NK-92 (cell line): ENCODE results near the gene HBG2.
"Not testable (repeated sequence)": the region's sequence is repeated elsewhere in the genome, so short reads cannot be mapped to it uniquely, and the experiment has no call there.

Experiments used
- DNase-seq: peaks from one replicate; lab custom pipeline; 2025; ENCODE audit not compliant: unreplicated experiment; lab: John Stamatoyannopoulos, UW

Gene HBG2

GRCh38 chr11:5250543-5251204, 3.9 kb downstream of the HBG2 start:
- DNase-seq: no peak

- not testable (repeated sequence) for DNase-seq
Observed at GRCh38 chr11:5249807-5250396, 4.7 kb downstream of the HBG2 start, which contains the start of gene HBG1. TSS of gene HBG1 (minus strand) at chr11:5249857. CDS start at chr11:5249804, 53 bp downstream.

GRCh38 chr11:5248498-5248897, 6.1 kb downstream of the HBG2 start:
- DNase-seq: not testable (repeated sequence)

- no peak for DNase-seq
Observed at GRCh38 chr11:5247472-5248192, 6.9 kb downstream of the HBG2 start.

DNA sequence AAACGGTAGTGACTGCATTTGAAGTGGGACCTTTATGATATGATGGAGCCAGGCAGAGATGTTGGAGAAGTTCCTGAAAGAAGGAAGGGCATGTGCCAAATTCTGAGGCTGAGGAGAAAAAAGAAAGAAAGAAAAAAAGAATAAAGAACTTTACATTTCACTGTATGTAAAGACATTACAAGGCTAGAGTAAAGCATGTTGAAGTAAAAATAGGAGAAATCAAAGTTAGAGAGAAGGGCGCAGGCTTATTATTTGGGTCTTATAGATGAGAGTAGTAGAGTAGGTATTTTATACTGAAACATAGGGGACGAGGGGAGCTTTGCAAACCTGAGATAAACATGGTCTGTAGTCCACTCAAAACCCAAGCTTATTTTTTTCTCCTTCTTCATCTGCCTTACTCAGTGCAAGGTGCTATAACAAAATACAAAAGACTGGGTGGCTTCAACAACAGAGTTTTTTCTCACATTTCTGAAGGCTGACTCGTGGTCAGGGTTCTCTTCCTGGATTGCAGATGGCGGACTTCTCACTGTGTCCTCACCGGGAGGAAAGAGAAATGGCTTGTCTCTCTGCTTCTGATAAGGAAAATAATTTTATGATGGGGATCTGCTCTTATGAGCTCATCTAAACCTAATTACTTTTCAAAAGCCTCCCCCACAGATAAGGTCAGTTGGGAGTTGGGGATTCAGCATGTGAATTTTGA, 7.7 kb downstream of the HBG2 start:
- DNase-seq: no peak

GRCh38 chr11:5245155-5245554, 9.4 kb downstream of the HBG2 start:
- no peak for DNase-seq

- DNase-seq: no peak
Observed at GRCh38 chr11:5243816-5244180, 10.8 kb downstream of the HBG2 start.

- no peak for DNase-seq
Observed at GRCh38 chr11:5242933-5243815, 11.4 kb downstream of the HBG2 start.

GRCh38 chr11:5242208-5242607, 12.4 kb downstream of the HBG2 start:
- DNase-seq: no peak

- no peak for DNase-seq
Observed at GRCh38 chr11:5241458-5241857, 13.1 kb downstream of the HBG2 start.

- DNase-seq: no peak
Observed at GRCh38 chr11:5240458-5240857, 14.1 kb downstream of the HBG2 start.

DNA sequence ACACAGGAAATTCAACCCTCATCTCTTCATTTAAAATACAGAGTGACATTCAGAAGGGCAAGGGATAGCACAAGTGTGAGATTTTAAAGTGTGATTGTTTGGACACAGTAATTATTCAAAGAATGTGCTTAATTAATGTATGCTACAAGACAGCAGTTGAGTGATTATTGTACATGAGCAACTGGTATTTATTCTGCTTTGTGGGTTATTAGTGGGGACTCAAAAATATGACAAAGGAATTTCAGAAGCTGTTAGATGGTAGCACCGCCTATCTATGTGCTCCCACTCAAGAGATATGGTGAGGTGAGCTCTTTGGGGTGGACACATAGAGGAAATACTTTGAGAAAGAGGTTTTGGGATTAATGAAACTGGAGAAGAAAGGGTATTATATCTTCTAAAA, 14.5 kb downstream of the HBG2 start:
- no peak for DNase-seq

DNA sequence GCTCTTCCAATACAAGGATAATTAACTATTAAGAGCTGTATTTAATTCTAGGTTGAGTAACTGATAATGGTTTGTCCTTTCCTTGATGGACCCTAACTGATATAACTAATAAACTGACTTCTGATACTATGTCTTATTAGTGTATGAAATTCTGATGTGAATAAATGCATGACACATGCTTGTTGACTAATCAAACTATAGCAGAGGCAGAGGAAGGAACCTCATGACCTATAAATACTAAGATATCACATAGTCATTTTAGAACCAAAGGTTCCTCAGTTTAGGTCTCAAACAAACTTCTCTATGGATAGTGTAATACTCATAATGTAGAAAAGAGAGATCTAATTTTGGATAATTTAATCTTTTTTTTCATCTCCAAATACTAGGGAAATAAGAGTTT, 15.5 kb downstream of the HBG2 start:
- no peak for DNase-seq

- no peak for DNase-seq
Observed at GRCh38 chr11:5238486-5238885, 16.1 kb downstream of the HBG2 start.

DNA sequence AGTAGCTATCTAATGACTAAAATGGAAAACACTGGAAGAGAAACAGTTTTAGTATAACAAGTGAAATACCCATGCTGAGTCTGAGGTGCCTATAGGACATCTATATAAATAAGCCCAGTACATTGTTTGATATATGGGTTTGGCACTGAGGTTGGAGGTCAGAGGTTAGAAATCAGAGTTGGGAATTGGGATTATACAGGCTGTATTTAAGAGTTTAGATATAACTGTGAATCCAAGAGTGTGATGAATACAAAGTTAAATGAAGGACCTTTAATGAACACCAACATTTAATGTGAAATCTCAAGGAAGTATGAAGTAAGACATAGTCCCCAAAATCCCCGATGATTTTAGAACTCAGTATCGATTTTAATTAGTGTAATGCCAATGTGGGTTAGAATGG, 17.2 kb downstream of the HBG2 start:
- DNase-seq: no peak

GRCh38 chr11:5235364-5236095, 19.1 kb downstream of the HBG2 start:
- DNase-seq: no peak

DNA sequence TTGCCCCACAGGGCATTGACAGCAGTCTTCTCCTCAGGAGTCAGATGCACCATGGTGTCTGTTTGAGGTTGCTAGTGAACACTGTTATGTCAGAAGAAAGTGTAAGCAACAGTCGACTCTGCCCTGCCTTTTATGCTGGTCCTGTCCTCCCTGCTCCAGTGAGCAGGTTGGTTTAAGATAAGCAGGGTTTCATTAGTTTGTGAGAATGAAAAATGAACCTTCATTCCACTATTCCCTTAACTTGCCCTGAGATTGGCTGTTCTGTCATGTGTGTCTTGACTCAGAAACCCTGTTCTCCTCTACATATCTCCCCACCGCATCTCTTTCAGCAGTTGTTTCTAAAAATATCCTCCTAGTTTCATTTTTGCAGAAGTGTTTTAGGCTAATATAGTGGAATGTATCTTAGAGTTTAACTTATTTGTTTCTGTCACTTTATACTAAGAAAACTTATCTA, 20.2 kb downstream of the HBG2 start, which contains the start of gene HBD:
TSS of gene HBD (minus strand) at position 103 of the 454 bp plus-strand sequence. CDS start at position 53, 50 bp downstream.
- no peak for DNase-seq

DNA sequence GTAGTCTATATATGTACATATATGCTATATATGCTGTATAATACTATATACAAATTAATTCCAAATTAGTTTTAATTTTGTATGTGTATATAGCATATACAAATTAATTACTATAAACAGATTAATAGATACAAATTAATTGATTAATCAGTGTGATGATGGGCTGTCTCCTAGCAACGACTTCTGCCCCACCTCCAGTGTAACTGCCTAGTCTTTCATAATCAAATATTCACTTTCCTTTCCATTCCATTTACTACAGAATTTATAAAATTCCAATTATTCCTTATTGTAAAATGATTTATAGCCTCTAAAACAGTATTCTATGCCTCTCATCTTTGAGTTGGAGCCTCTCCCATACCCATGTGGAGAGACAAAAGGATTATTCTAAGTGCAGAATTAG, 21.3 kb downstream of the HBG2 start:
- DNase-seq: no peak

- DNase-seq: no peak
Observed at GRCh38 chr11:5232821-5233220, 21.8 kb downstream of the HBG2 start.

DNA sequence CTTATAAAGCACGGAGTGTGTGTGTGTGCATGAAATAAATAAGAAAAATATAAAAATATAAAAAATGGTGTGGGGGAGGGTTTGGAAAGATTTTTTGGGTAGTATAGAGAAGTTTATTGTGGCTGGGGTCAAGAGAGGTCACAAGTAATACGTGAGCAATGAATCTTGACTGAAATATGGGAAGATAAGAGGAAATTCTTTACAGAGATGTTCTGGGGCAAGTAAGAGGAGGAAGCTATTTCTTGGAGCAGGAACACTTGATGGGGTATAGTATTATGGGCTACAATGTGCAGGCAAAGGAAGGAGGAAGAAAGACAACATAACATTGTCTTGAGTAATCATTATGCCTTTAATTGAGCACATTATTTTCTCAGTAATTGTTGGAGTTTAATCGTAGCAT, 22.4 kb downstream of the HBG2 start:
- DNase-seq: no peak
